NCI-H82 treated with DMSO at 0.1 percent for 48 hours (cell line): ENCODE data around the gene DCTN1.

ENCODE experiments used
- DNase-seq: peaks from one replicate; lab custom pipeline; 2025; ENCODE audit not compliant: unreplicated experiment; lab: John Stamatoyannopoulos, UW

Gene DCTN1

DNA sequence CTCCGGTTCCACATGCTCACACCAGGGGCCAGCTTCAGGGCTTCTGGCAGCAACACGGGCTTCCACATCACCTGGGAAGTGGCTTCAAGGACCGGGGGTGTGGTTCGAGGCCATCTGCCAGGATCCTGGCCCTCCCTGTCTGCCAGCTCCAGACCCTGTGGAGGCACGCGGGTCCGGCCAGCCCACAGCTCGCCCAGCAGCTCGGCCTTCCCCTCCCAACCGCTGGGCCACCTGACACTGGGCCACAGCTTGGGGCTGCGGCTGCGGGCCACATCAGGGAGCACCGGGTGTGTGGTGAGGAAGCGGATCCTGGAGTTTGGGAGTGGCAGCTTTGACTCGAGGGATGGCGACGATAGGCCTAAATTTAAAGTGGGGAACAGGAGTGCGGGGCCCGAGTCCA lies 34.3 kb upstream of the DCTN1 start:
- no peak for DNase-seq

DNA sequence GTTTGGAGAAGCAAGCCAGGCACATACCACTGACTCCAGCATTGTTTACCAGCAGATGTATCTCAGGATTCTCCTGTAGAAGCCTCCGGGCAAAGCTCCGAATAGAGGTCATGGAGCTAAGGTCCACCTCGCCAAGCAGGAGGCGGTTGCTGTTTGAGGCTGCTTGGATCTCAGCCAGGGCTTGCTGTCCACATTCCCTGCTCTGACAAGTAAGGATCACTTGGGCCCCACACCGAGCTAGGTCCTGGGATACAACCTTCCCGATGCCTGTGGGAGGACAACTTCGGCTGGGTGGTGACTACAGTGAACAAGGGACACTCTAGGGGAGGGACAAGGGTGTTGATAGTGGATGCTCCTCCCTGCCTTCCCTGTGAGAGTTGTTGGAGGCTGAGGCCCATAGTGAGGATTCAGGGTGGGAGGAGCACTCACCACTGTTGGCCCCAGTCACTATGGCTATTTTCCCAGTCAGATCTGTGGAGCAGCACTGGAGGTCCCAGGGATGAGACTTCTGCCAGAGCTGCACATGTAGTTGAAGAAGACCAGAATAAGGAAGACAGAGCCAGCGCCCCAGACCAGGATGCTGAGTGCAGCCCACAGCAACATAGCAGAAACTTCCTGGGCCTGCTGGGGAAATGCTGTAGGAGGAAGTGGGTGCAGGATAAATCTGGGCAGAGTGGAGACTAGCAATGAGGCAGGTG lies 33.0 kb upstream of the DCTN1 start:
- DNase-seq = no peak

DNA sequence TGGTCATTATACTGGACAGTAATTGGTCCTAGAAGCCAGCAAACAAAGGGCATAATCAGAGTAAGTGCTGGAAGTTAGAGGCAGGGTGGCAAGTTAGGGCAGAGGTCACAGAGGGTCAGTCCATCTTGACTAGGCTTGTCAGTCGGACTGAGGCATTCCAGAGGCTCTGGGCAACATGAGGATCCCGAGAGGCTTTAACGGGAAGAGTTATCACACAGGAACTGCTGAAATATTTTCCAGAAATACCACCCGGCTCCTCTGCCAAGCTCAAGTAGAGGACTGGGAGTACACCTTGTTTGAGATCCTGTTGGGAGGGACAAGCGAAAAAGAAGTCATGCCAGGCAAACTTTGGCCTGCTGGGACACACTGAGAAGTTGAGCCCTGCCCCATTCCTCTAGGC lies 27.6 kb upstream of the DCTN1 start:
- no peak for DNase-seq

DNA sequence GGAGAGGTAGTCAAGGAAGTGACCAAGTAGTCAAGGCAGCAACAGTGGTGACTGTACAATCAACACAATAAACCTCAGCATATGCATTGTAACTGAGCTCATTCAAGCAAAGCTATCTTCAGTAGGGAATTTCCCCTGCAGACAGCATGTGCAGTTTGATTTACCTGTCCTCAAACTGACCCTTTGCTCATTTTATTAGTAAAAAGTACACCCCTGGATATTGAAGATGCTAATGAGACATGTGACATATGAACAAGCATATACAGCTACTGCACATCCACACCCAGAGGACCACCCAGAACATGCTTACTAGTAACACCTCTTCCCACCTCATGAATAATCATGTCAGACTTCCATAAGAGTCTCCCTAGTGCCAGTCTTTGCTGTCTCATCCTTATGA lies 25.9 kb upstream of the DCTN1 start:
- DNase-seq = no peak

DNA sequence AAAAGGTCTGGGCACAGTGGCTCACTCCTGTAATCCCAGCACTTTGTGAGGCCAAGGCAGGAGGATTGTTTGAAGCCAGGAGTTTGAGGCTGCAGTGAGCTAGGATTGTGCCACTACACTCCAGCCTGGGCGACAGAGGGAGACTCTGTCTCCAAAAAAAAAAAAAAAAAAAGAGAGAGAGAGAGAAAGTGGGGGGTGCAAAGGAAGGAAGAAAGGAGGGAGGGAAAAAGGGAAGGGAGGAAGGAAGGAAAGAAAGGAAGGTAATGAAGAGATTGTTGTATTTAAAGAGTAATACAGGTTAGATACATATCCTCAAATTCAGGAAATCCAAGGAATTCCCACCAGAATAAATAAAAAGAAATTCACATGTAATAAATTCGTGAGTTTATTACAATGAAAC lies 21.8 kb upstream of the DCTN1 start:
- DNase-seq = no peak

DNA sequence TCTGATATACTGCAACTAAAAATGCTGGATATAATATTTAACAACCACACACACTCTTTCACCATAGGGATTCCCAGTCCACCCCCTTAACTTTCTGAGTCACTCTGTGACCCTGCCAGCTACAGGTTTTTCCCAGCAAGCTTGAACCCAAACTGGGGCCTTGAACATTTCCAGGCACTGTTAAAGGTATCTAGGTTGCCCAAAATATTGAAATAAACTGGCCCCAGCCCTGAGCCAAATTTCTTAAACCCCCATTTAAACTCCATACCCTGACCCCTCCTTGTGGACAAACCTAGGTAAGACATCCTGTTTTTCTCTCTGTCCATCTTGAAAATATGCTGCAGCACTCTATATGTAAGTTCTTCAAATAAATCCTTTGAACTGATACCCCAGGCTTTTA lies 19.7 kb upstream of the DCTN1 start:
- DNase-seq = peak; percentile 50

DNA sequence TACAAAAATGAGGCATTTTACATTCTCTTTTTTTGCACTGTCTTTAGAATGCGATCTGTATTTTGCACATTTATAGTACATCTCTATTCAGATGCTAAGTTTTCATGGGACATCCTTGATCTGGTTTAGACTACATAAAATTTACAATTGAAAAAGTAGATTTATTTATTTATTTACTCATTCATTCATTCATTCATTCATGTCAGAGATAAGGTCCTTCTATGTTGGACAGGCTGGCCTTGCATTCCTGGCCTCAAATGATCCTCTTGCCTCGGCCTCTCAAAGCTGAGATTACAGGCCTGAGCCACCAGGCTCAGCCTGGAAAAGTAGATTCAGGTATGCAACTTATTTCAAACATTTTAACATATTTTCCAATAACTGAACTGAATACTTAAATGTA lies 16.0 kb upstream of the DCTN1 start:
- DNase-seq = no peak

DNA sequence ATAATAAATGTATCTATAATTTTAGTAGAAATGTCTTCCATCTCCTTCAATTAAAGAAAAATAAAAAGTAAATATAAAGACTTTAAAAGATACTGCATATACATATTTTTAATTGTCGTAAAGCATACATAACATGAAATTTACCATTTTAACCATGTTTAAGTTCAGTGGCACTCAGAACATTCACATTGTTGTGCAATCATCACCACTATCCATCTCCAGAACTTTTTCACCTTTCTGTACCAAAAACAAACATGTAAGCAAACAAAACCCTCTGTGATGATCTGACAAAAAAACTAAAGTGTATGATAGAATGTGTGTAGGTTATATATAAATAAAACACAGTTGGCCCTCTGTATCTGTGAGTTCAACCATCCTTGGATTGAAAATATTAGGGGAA lies 13.4 kb upstream of the DCTN1 start:
- DNase-seq = no peak

DNA sequence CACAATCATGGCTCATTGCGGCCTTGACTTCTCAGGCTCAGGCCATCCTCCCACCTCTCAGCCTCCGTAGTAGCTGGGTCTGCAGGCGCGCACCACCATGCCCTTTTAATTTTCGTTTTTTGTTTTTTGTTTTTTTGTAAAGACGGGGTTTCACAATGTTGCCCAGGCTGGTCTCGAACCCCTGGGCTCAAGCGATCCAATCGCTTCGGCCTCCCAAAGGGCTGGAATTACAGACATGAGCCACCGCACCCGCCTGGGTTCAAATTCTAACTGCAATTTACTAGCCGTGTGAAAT lies 12.3 kb upstream of the DCTN1 start:
- DNase-seq = no peak

DNA sequence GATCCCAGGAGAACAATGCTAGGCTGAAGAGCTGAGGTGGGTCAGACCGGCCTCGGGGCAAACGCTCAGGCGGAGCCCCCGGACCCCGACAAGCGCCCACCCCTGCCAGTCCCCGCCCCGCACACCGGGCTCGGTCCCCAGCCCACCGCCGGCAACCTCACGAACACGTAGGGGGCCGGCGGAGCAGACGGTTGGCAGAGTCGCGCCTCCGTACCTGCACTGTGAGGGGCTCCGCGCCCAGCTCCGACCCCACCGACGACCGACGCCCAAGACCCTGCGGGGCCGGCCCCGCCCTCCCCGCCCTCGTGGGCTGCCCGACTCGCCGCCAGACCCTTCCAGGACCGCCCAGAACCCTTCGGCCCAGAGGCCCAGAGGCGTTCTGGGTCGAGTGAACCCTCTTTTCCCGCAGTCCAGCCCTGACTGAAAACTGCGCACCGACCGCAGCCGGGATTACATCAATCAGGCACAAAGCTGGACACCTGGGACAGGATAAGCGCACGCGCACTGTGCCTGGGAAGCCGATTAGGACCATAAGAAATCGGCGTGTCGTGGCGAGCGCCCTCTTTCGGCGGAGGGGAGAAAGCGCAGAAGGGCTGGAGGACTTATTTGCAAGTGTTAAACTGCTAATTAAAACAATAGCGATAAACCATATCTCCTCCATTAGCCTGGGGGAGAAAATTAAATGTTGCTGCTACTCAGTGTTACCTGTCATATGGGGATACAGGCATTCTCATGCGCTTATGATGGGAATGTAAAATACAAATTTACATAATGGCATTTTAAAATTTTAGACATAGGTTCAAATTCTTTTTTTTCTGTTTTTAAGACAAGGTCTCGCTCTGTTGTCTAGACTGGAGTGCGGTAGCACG lies 11.7 kb upstream of the DCTN1 start:
- peak; percentile 93 for DNase-seq

DNA sequence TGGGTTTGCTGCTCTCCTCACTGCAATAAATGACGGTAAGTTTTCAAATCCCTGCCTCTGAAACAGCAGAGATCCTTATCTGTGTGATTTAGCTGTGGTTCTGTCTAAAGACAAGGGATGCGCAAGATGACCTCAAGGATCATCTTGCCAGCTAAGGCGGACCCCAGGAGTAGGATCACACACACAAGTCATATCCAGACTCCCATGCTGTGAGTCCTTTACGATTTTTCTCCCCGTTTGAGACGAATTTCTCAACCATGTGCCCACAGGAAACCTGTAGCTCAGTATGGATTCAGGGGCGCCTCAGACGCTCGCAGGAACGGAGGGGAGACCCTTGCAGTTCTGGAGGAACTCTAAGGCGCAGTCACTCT lies 11.1 kb upstream of the DCTN1 start:
- DNase-seq = no peak

DNA sequence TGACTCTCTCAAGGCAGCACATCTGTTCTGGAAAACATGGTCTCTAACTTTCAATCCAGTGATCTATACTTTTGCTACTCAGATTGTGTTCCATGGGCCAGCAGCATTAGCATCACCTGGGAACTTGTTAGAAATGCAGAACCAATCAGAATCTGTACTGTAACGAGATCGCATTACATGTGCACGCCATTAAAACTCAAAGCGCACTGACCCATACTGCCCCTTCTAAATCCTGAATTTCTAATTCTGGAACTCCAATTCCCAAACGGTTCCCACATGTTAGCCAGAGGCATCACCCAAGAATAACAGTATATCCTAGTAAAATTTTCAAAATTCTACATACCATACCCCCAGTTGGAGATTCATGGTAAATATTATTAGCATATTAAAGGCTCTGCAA lies 10.5 kb upstream of the DCTN1 start:
- DNase-seq = no peak

DNA sequence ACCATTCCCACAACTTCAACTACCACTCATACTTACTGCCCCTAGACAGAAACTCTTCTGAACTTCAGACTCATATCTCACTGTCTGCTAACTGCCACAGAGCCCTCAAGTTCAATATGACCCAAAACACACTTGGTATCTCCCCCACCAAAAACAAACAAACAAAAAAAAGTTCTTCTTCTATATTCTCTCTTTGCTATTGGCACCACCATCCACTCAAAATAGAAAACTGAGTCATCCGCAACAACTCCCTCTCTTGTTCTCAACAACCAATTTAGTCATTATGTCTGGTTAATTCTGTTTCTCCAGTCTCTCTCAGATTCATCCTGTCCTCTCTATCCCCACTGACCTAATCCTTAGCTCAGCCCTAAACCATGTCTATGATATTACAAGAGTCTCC lies 7.2 kb upstream of the DCTN1 start:
- no peak for DNase-seq

DNA sequence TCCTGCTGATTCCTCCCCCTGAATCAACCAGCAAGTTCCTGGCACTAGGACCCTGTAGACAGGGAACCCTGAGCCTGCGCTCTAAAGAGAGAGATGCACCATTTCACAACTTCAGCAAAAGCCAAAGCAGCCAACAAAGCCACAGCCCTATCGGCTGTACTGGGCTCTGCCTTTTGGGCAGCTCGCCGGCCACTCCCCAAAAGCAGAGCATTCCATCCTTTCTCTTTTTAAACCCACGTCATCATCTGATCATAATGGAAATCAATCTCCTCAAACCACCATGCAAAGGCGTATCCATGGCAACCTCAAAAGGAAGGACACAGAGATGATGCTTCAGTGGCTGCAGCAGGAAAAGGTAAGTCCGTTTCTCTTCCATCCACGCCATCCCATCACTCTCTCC lies 5.3 kb upstream of the DCTN1 start:
- DNase-seq = no peak

DNA sequence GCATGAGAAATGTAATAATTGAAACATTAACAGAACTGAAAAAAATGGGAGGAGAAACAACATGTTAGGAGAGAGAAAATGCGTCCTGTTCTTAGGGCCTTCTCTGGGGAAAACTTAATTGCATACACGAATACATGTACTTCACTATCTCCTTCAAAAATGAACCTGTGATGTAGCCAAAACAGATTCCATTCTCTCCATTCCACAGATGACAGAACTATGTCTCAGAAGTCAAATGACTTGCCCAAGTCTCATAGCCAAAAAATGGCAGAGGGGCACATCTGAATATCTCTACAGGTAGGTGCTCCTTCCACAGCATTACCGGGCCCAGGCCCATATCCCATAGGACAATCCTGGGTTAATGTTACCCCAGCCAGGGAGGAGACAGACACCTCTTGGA lies 3.9 kb upstream of the DCTN1 start:
- DNase-seq = no peak

DNA sequence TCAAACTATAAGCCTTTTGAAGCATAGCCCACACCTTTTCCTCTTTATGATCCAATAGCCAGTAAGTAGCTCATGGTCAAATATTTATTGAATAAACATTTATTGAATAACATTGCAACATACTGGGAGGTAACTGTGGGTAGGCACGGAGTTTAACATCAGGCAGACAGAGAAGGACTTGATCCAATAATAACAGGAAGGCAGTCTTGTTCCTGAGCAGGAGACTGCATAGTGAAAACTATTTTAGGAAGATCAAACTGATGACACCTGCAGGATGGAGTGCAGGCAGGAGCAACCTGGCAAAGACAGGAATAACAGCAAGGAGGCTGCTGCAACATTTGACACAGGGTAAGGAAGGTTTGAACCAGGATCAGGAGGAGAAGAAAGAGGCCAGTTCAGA lies 3.1 kb upstream of the DCTN1 start:
- no peak for DNase-seq

DNA sequence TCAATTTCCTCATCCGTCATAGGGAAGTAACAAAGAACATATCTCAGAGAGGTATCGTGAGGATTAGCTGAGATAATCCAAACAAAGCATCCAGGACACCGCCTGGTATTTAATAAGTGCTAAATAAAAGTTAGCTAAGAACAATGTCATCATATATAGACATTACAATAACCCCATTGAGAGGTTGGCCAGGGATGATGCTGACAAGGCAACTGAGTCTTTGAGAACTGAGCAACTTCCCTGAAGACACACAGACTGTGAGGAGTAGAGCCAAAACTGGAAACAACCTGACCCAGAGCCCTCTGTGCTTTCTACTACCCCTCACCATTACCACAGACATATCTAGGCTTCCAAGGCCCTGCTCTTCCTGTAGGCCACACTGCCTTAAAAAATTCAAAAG lies 1.6 kb upstream of the DCTN1 start:
- DNase-seq = no peak

DNA sequence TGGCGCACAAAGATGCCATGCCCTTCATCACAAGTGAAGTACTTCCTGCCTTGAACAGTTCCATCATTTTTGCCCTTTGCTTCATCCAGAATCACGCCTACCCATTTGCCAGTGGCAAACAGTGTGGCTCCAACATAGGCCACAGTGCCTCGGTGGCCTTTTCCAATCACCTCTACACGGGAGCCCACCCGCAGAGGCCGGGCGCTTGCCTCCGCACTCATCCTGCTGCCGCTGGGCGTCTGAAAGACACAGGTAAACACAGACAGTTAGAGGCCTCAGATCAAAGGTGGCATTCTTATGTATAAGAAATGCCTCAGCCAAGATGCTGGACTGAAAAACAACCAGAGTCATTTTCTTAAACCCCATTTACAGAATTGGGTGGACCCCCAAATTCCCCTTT lies 2.1 kb downstream of the DCTN1 start:
- no peak for DNase-seq

DNA sequence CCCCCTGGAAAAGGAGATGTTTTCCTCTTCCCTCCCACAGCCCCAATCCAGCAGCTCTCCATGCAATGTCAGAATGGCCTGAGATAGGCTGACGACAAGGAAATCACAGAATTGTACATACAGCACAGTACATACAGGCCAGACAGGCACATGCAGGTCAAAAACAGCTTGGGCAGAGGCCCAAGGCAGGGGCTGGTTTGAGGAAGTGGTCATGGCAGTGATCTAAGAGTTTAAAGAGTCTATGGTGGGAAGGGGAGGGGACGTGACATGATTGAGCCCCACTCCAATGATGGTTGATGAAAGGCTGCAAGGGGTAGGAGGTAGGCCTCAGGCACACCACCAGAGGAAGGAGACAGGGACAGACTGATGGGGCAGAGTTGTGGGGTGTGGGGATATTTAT lies 4.3 kb downstream of the DCTN1 start:
- DNase-seq = no peak

DNA sequence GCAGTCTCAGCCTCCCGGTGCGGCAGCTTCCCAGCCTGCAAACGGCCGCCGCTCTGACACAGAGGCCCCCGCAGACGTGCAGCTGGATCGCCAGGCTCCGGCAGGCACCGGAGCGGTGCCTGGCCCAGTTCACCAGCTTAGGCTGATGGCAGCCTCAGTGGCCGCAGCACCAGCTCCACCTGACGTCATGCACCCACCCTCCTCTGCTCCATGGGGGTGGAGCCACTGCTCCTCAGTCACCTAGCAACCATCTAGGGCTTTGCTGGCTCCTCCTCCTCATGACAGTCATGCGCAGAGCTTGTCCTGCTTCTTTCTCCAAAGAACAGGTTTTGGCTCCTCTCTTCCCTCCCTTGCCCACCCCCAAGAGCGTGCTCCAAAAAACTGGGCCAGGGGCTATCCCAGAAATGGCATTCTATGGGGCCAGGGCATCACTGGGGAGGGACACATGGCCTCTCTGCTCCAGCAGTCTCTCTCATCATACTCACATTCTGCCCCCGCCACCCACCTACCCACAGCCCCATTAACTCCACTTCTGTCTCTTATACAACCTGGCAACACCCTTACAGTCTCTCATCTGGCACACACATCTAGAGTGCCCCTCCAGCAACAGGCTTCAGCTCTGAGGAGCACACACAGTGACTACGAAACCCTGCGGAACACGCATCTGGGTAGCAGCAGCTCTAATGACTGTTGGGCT lies 5.5 kb downstream of the DCTN1 start:
- DNase-seq = peak; percentile 85

DNA sequence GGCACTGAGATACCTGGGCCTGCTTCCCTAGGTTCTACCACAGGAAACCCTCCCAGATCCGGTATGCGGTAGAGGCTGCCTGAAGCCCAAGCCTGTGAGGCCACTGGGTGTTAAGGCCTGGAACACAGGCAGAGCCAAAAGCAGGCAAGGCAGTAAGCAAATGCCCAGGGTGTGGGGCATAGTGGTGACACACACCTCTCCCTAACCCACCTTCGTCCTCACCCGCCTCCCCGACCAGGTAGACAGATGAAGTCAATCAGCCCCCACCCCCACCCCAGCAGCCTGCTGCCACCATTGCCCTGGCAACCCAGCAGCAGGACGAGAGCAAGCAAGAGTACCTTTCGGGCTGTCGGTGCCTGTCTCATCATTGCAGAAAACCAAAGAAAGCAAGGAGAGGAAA lies 6.1 kb downstream of the DCTN1 start:
- no peak for DNase-seq

DNA sequence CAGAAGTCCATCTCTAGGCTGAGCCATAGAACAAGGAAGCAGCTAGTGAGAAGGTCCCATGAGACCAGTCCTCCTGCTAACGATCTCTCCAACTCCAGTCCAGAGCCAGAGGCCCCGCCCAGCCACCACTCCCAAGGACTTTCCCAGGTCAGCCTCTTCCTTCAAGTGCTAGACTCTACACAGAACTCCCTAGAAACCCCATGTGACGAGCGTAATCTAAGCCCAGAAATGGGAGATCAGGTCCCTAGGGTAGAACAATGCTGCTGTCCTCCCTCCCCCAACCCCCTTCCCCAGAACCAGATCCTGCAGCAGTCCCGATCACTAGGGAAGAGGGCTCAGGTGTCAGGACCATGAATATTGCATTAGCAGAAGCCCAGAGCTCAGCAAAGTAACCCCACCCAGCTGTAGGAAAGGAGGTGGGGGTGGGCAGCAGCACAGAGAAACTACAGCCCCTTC lies 6.9 kb downstream of the DCTN1 start:
- DNase-seq = peak; percentile 29
